Measurements from ENCODE around the gene C2orf78.

The C2orf78 gene

DNA sequence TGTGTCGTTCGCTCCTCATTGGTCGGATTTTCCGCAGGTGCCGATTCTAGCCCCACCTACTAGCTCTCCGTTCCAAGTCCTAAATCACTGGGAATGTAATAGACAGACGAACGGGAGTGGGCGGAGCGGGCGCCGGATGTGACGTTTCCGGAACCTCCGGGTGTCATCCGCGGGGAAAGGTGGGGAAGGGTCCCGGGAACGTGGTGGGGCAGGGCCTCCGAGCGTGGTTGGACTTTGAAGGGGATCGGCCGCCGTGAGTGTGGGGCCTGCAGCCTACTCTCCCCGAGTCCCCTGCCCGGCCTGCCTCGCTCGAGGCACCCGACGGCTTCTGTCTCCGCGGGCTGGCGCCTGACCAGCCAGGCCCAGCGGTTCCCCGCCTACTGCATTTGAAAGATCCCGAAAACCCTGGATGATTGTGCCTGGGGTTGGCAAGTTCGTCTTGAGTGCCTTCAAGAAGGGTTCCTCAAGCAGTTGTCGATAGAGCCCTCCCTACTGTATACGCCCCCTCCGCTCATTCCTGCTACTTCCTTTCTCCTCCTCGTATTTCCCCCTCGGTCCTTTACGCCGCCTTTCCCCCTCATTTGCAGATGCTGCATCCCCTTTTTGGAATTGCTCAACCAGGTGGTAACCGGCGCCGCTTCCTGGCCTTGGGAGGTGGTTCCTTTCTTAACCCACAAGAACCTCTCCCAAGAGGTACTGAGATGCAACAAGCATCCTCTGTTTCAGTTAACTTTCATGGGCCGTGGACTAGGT lies 45.0 kb downstream of the C2orf78 start, which contains the start of gene STAMBP:
Gene STAMBP, plus strand, starts transcription at position 144 of the 753 bp plus-strand sequence. CDS start 1,896 bp downstream, outside the sequence.
- Histone ChIP-seq H3K9ac (ENCODE audit: low read length) (peak within 1 kb of the TSS; percentile 82), H3K27me3 (ENCODE audit: low read length) (no peaks in the 10 kb centered on the region), H3K4me2 (ENCODE audit: low read depth, low read length, poor library complexity, severe bottlenecking) (peak within 1 kb of the TSS; percentile 97), H3K79me2 (ENCODE audit: insufficient read depth, low read length) (peaks cover 28% of the 10 kb centered on the region), H3K36me3 (ENCODE audit: low read length) (peaks cover 25% of the 10 kb centered on the region), H3K9me2 (replicated peaks; ENCODE audit: insufficient read depth, low read length) (no peaks in the 10 kb centered on the region), H4K20me1 (ENCODE audit: low read depth, low read length) (no peaks in the 10 kb centered on the region), H3K4me3 (ENCODE audit: insufficient read depth, low read length, poor library complexity, severe bottlenecking) (peak within 1 kb of the TSS; percentile 81), H2AFZ (ENCODE audit: low read depth, low read length, severe bottlenecking) (peak within 1 kb of the TSS; percentile 58), H3K9me3 (ENCODE audit: insufficient read depth, low read length) (no peaks in the 10 kb centered on the region), H3F3A (ENCODE audit: insufficient read depth) (peaks cover 28% of the 10 kb centered on the region; the same call in 1 of the 2 replicates), H3K27ac (ENCODE audit: low read depth, low read length) (peak within 1 kb of the TSS; percentile 59)
- no peak for TF ChIP-seq EZH2phosphoT487 (conservative IDR thresholded peaks at IDR 0.05; ENCODE audit: low read length)
- TF ChIP-seq, protein P1, sequence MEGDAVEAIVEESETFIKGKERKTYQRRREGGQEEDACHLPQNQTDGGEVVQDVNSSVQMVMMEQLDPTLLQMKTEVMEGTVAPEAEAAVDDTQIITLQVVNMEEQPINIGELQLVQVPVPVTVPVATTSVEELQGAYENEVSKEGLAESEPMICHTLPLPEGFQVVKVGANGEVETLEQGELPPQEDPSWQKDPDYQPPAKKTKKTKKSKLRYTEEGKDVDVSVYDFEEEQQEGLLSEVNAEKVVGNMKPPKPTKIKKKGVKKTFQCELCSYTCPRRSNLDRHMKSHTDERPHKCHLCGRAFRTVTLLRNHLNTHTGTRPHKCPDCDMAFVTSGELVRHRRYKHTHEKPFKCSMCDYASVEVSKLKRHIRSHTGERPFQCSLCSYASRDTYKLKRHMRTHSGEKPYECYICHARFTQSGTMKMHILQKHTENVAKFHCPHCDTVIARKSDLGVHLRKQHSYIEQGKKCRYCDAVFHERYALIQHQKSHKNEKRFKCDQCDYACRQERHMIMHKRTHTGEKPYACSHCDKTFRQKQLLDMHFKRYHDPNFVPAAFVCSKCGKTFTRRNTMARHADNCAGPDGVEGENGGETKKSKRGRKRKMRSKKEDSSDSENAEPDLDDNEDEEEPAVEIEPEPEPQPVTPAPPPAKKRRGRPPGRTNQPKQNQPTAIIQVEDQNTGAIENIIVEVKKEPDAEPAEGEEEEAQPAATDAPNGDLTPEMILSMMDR (IDR thresholded peaks at IDR 0.05; ENCODE audit: insufficient read depth, low read length, poor library complexity, severe bottlenecking): no peak

DNA sequence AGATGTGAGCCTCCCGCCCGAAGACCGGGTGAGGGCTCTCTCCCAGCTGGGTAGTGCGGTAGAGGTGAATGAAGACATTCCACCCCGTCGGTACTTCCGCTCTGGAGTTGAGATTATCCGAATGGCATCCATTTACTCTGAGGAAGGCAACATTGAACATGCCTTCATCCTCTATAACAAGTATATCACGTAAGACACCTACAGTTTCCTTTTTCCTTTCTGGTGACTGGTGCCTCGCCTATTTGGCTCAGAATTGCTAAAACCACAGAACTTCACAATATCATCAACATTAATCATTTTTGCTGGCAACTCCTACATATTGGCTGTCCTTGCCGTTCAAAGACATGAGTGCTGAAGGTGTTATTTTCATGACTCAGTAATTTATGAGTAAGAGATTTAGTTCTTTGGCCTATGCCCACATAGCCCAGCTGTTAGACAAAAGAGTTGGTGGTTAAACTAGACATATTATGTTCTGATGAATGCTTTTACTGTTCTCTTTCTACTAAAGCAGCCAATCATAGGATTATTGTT lies 47.0 kb downstream of the C2orf78 start:
- Histone ChIP-seq H4K20me1 (ENCODE audit: low read depth, low read length) (no peaks in the 10 kb centered on the region), H3K36me3 (ENCODE audit: low read length) (peaks cover 25% of the 10 kb centered on the region), H3F3A (ENCODE audit: insufficient read depth) (peaks cover 28% of the 10 kb centered on the region; the same call in 1 of the 2 replicates), H3K4me2 (ENCODE audit: low read depth, low read length, poor library complexity, severe bottlenecking) (no peak overlapping the region), H3K9me3 (ENCODE audit: insufficient read depth, low read length) (no peaks in the 10 kb centered on the region), H3K27ac (ENCODE audit: low read depth, low read length) (no peak overlapping the region), H3K4me3 (ENCODE audit: insufficient read depth, low read length, poor library complexity, severe bottlenecking) (no peak overlapping the region), H3K9ac (ENCODE audit: low read length) (no peak overlapping the region), H3K9me2 (replicated peaks; ENCODE audit: insufficient read depth, low read length) (no peaks in the 10 kb centered on the region), H3K79me2 (ENCODE audit: insufficient read depth, low read length) (peaks cover 28% of the 10 kb centered on the region), H2AFZ (ENCODE audit: low read depth, low read length, severe bottlenecking) (no peak overlapping the region), H3K27me3 (ENCODE audit: low read length) (no peaks in the 10 kb centered on the region)
- TF ChIP-seq EZH2phosphoT487 (conservative IDR thresholded peaks at IDR 0.05; ENCODE audit: low read length): no peak
- TF ChIP-seq, protein P1 (IDR thresholded peaks at IDR 0.05; ENCODE audit: insufficient read depth, low read length, poor library complexity, severe bottlenecking): no peak

DNA sequence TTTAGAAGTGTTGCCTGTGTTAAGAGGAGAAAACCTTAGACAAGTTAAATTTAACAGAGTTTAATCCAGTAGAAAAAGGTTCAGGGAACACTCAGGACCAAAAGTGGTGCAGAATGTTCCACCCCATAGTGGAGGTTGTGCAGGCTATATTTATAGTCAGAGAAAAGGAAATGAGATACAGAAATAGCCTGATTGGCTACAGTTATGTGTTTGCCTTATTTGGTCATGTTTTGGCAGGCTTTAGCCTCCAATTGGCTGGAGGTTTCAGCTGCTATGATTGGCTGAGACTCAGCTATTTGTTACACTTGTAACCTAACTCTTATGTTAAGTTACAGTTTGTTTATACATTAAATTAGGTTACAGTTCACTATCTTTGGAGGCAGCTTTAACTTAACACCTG lies 48.9 kb downstream of the C2orf78 start:
- Histone ChIP-seq H3K36me3 (ENCODE audit: low read length) (peaks cover 25% of the 10 kb centered on the region), H3K27me3 (ENCODE audit: low read length) (no peaks in the 10 kb centered on the region), H3F3A (ENCODE audit: insufficient read depth) (peaks cover 26% of the 10 kb centered on the region), H3K9me2 (replicated peaks; ENCODE audit: insufficient read depth, low read length) (no peaks in the 10 kb centered on the region), H3K9ac (ENCODE audit: low read length) (no peak overlapping the region), H4K20me1 (ENCODE audit: low read depth, low read length) (no peaks in the 10 kb centered on the region), H3K9me3 (ENCODE audit: insufficient read depth, low read length) (no peaks in the 10 kb centered on the region), H3K4me3 (ENCODE audit: insufficient read depth, low read length, poor library complexity, severe bottlenecking) (no peak overlapping the region), H3K4me2 (ENCODE audit: low read depth, low read length, poor library complexity, severe bottlenecking) (no peak overlapping the region), H3K79me2 (ENCODE audit: insufficient read depth, low read length) (peaks cover 28% of the 10 kb centered on the region), H2AFZ (ENCODE audit: low read depth, low read length, severe bottlenecking) (no peak overlapping the region), H3K27ac (ENCODE audit: low read depth, low read length) (peak overlapping the region; percentile 23; the same call in 1 of the 2 replicates)
- TF ChIP-seq EZH2phosphoT487 (conservative IDR thresholded peaks at IDR 0.05; ENCODE audit: low read length): no peak
- TF ChIP-seq, protein P1 (IDR thresholded peaks at IDR 0.05; ENCODE audit: insufficient read depth, low read length, poor library complexity, severe bottlenecking): no peak

Measured in SU-DHL-6 (cell line).